Psoas muscle (tissue), 8 donors: ENCODE results near the gene BCAS3. TPM values are rescaled to one million over a fixed set of nuclear protein-coding genes. Genes with fewer than 3 reads are reported as not detected.

ENCODE experiments used
- ATAC-seq, 4 donors: fragments of 200-7000 bp; cut with Tn5 transposase; one replicate each; pipeline ENCODE4 v1.9.1; 2020; ENCODE audit warnings: moderate library complexity in 3 of 4, mild to moderate bottlenecking in 2 of 4
- DNase-seq, 2 donors: peaks; one replicate each; pipeline ENCODE4 v3.0.0-alpha.2; 2020
- H3K27ac ChIP-seq: fragments of 200-600 bp; one replicate; pipeline ENCODE4 v1.8.0; 2022
- H3K27me3 ChIP-seq, 3 donors: fragments of 200-600 bp in 1 of 3; one replicate each; pipeline versions ENCODE4 v1.6.1 to v1.8.0; 2013 to 2022; ENCODE audit warnings: low read length in 2 of 3, mild to moderate bottlenecking in 2 of 3, moderate library complexity in 1 of 3; ENCODE audit not compliant: insufficient read depth in 3 of 3
- H3K36me3 ChIP-seq, 2 donors: fragments of 200-600 bp in 1 of 2; one replicate each; pipeline versions ENCODE4 v1.6.1 to v1.8.0; 2013 to 2022; ENCODE audit warnings: low read depth in 1 of 2, mild to moderate bottlenecking in 1 of 2, moderate library complexity in 1 of 2; ENCODE audit not compliant: insufficient read depth in 1 of 2
- H3K4me1 ChIP-seq: fragments of 200-600 bp; one replicate; pipeline ENCODE4 v1.8.0; 2022
- H3K4me3 ChIP-seq: fragments of 200-600 bp; one replicate; pipeline ENCODE4 v1.8.0; 2022; ENCODE audit warnings: mild to moderate bottlenecking
- H3K9me3 ChIP-seq: fragments of 200-600 bp; one replicate; pipeline ENCODE4 v1.8.0; 2022
- WGBS, 3 donors: extraction: QIAGEN DNeasy Blood & Tissue Kit; methylation state at CpG; one replicate each; pipeline versions ENCODE4 v1.1.6 to v1.1.7; 2013; 5-methylcytosine and 5-hydroxymethylcytosine counted together
- intact Hi-C, 2 donors: fragments of 100-400 bp; cut with DNase I; formaldehyde crosslinking; loops; one replicate each; pipeline versions ENCODE4 v1.11.0 to v1.14.2; 2022
- polyA plus RNA-seq, 3 donors: library from polyadenylated mRNA; stranded (reverse); fragments of 200-250 nt; gene quantifications; one replicate each; pipeline ENCODE4 v1.2.3, GENCODE V29; 2013
- total RNA-seq, 4 donors: library from RNA; stranded (reverse); fragmentation: NEBNext Ultra II Directional in 2 of 4; extraction: Animal tissue kit (Norgen Biotek cat#: 25700) in 2 of 4; gene quantifications; one replicate each; pipeline versions ENCODE4 v1.2.1 to v1.2.4, GENCODE V29; 2021 to 2023
- TF ChIP-seq, protein P1 (sequence below): fragments of 200-600 bp; IDR thresholded peaks from one replicate; pipeline ENCODE4 v1.8.0; 2022; ENCODE audit warnings: antibody characterized with exemption
- donor health status: healthy with polysubstance abuse.
- donor health status: DM: no; HTN: no; CAD: no; lungs with moderate emphysema.
- donor health status: Bipolar disorder and iron deficiency.
- donor health status: healthy.
- donor health status: DM: yes; HTN: yes; CAD: no.
- donor health status: DM: no; HTN: no; CAD: no.
- donor health status: DM: no; HTN: no; CAD: no.
- donor health status: DM: yes; HTN: yes; CAD: no.

BCAS3 gene
- total and polyA plus RNA-seq, 7 donors, result 2.4 to 28.8 (median 15.0) TPM

DNA sequence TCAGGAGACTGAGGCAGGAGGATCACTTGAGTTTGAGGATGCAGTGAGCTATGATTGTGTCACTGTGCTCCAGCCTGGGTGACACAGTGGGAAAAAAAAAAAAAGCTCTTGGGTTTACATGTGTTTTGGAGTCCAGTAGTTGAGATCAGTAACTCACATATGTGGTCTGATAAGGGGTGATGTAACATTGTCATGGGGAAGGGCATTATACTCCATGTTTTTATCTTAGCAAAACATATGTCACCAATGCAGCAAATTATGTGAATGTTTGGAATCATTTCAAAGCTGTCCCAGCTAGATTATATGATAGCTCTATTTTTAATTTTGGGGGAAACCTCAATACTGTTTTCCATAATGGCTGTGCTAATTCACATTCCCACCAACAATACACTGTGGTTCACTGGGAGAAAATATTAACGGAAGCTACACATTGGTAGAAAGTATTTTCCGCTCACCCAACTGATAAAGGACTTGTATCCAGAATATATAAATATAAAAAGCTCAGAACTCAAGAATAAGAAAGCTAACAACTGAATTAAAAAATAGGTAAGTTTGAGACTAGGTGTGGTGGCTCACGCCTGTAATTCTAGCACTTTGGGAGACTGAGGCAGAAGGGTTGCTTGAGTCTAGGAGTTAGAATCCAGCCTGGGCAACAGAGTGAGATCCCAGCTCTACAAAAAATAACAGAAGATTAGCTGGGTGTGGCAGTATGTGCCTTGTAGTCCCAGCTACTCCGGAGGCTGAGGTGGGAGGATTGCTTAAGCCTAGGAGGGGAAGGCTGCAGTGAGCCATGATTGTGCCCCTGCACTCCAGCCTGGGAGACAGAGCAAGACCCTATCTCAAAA lies 497.9 kb downstream of the BCAS3 start:
- Histone ChIP-seq H3K36me3 (no peaks in the 10 kb centered on the region), H3K4me3 (no peak overlapping the region), H3K27ac (no peak overlapping the region), H3K27me3 (no peaks in the 10 kb centered on the region), H3K4me1 (no peaks in the 10 kb centered on the region), H3K9me3 (no peaks in the 10 kb centered on the region)
- DNase-seq (no peak), ATAC-seq (no peak)
- 96 to 97% (median 97%) methylated on average over 4 of the region's 4 CpGs for WGBS, 3 donors
- TF ChIP-seq, protein P1, sequence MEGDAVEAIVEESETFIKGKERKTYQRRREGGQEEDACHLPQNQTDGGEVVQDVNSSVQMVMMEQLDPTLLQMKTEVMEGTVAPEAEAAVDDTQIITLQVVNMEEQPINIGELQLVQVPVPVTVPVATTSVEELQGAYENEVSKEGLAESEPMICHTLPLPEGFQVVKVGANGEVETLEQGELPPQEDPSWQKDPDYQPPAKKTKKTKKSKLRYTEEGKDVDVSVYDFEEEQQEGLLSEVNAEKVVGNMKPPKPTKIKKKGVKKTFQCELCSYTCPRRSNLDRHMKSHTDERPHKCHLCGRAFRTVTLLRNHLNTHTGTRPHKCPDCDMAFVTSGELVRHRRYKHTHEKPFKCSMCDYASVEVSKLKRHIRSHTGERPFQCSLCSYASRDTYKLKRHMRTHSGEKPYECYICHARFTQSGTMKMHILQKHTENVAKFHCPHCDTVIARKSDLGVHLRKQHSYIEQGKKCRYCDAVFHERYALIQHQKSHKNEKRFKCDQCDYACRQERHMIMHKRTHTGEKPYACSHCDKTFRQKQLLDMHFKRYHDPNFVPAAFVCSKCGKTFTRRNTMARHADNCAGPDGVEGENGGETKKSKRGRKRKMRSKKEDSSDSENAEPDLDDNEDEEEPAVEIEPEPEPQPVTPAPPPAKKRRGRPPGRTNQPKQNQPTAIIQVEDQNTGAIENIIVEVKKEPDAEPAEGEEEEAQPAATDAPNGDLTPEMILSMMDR, result no peak
- intact Hi-C loops, result no loop called here

GRCh38 chr17:61177351-61177750 lies 499.7 kb downstream of the BCAS3 start:
- intact Hi-C loops, result no loop called here
- H3K4me1 ChIP-seq, result no peaks in the 10 kb centered on the region
- H3K36me3 ChIP-seq, result no peaks in the 10 kb centered on the region
- no peak overlapping the region for H3K27ac ChIP-seq
- H3K4me3 ChIP-seq, result no peak overlapping the region
- no peak for DNase-seq
- ATAC-seq, result no peak
- TF ChIP-seq, protein P1, result no peak
- no peaks in the 10 kb centered on the region for H3K27me3 ChIP-seq
- WGBS, 3 donors, result 94 to 100% (median 97%) methylated on average over 2 of the region's 2 CpGs
- H3K9me3 ChIP-seq, result no peaks in the 10 kb centered on the region

GRCh38 chr17:61178284-61178683 lies 500.6 kb downstream of the BCAS3 start:
- Histone ChIP-seq H3K4me3 (no peak overlapping the region), H3K9me3 (no peaks in the 10 kb centered on the region), H3K4me1 (no peaks in the 10 kb centered on the region), H3K27me3 (no peaks in the 10 kb centered on the region), H3K36me3 (no peaks in the 10 kb centered on the region), H3K27ac (no peak overlapping the region)
- DNase-seq (no peak), ATAC-seq (no peak)
- TF ChIP-seq, protein P1, result no peak
- 68 to 82% (median 73%) methylated on average over 1 of the region's 1 CpG for WGBS, 3 donors
- intact Hi-C loops, result no loop called here

- Histone ChIP-seq H3K9me3 (no peaks in the 10 kb centered on the region), H3K4me3 (no peak overlapping the region), H3K27me3 (no peaks in the 10 kb centered on the region), H3K36me3 (no peaks in the 10 kb centered on the region), H3K27ac (no peak overlapping the region), H3K4me1 (no peaks in the 10 kb centered on the region)
- DNase-seq (no peak), ATAC-seq (no peak)
- intact Hi-C loops, result no loop called here
- WGBS, 3 donors, result 49 to 51% (median 49%) methylated on average over 2 of the region's 2 CpGs
- TF ChIP-seq, protein P1, result no peak
Measured at GRCh38 chr17:61179380-61179806, 501.7 kb downstream of the BCAS3 start.
